NCI-H748 (cell line): ENCODE results near the gene FDXR.

Source experiments
- DNase-seq: peaks from one replicate; lab custom pipeline; 2025; ENCODE audit not compliant: unreplicated experiment; lab: John Stamatoyannopoulos, UW

The FDXR gene

DNA sequence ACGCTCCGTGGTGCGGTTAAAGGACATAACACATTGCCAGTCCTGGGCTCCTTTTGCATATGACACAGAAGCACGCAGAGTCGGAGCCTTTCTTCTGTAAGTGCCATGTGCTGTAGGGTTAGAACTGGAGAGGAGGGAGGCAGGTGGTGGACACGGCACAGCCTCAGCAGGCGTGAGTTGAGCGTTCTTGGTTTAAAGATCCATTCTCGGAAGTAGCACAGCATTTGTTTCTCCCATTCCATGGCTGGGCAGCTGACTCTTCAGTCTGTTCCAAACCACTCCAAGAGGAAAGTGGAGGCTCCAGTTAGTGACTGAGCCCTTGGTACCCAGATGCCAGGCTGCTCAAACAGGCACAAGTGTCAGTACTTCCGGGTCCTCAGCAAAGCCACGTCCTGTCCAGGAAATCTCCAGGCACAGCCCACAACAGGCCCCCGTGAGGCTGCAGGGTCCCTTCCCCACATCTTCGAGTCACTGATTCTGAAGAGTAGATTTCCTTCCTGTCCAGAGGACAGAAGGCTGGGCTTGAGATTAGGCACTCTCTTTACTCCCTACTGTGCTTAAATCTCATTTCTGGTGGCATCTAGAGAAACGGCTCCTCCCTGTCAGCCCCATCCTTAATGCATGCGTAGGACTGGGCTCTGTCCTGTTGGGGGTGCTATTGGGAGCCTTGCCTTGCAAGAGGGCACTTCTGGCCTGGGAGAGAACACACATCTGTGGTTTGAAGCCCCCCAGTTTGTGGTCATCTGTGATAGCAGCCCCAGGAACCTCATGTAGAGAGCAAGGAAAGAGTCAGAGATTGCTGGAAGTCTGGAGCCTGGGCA is 57.0 kb downstream of the FDXR start:
- DNase-seq = no peak

- no peak for DNase-seq
These were observed 57.7 kb downstream of the FDXR start for GRCh38 chr17:74815067-74815466.

GRCh38 chr17:74814453-74814852 is 58.3 kb downstream of the FDXR start:
- no peak for DNase-seq
